HG03521 (cell line): Measurements from ENCODE around the gene TOMM20.
"Not testable (repeated sequence)": the region's sequence is repeated elsewhere in the genome, so short reads cannot be mapped to it uniquely, and the experiment has no call there.

Source experiments
- ATAC-seq: cut with Tn5 transposase; IDR thresholded peaks from one replicate; pipeline ENCODE4 v1.9.1; 2021; ENCODE audit warnings: mild to moderate bottlenecking, moderate library complexity; ENCODE audit not compliant: unreplicated experiment

The TOMM20 gene

DNA sequence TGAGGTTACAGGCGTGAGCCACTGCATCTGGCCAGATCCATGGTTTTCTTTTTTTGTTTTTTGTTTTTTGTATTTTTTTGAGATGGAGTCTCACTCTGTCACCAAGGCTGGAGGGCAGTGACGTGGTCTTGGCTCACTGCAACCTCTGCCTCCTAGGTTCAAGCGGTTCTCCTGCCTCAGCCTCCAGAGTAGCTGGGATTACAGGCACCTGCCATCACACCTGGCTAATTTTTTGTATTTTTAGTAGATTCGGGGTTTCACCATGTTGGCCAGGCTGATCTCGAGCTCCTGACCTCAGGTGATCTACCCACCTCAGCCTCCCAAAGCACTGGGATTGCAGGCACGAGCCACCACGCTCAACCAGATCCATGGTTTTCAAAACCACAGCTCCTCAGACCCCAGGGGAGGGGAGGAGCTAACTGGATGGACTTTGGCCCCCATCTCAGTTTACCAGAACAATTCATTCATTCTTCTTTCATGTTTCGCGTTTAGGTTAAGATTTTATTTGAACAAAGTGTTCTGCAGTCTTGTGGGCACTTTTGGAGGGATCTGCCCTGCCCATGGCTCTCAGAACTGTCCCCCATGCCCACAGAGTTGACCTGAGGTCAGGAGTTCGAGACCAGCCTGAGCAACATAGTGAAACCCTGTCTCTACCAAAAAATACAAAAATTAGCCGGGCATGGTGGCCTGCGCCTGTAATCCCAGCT, 43.1 kb downstream of the TOMM20 start:
- ATAC-seq: not testable (repeated sequence)

DNA sequence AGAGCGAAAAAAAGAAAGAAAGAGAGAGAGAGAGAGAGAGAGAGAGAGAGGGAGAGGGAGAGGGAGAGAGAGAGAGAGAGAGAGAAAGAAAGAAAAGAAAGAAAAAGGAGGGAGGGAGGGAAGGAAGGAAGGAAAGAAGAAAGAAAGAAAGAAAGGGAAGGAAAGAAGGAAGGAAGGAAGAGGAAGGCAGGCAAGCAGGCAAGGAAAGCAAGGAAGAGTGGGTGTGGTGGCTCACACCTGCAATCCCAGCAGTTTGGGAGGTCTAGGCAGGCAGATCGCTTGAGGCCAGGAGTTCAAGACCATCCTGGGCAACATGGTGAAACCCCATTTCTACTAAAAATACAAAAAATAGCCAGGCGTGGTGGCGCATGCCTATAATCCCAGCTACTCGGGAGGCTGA, 47.8 kb downstream of the TOMM20 start:
- not testable (repeated sequence) for ATAC-seq

DNA sequence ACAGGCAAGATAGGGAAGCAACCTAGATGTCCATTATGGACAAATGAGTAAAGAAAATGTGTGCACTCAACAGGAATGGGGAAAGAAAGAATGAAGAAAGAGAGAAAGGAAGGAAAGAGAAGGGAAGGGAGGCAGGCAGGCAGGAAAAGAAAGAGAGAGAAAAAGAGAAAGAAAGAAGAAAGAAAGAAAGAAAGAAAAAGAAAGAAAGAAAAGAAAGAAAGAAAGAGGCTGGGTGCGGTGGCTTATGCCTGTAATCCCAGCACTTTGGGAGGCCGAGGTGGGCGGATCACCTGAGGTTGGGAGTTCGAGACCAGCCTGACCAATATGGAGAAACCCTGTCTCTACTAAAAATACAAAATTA, 48.4 kb downstream of the TOMM20 start:
- not testable (repeated sequence) for ATAC-seq

DNA sequence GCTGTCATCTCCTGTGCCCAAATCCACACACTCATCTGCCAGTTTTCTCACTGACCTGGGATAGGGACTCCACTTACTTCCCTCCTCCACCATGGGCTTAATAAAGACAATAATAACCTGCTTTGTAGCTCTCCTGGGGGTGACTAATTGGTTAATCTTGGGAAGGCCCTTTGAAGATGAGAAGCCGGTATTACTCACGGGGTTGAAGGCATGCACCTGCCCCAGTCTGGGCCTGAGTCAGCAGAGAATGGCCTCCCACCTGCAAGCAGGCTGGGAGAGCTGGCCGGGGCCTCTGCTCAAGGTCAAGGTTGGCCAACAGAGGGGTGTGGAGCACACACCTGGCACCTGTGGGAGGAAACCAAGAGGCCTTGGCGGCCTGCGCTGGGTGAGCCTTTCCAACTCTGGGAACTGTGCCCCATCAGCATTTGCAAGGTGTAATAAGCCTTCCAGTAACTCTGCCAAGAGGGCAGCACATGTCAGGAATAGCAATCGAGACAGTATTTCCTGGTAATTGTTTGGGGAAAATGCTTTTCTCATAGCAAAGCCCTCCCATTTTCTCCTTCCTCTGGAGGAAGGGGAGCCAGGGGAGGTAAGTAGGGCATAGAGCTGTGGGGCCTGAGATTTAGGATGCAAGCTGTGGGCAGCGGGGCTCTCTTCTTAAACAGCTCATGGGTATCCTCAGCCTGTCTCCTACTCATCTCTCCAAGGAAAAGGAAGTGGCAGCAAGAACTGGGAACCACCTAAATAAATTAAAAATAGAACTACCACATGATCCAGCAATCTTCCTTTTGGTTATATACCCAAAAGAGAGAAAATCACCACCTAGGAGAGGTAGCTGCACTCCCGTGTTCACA, 49.0 kb downstream of the TOMM20 start:
- ATAC-seq: no peak

DNA sequence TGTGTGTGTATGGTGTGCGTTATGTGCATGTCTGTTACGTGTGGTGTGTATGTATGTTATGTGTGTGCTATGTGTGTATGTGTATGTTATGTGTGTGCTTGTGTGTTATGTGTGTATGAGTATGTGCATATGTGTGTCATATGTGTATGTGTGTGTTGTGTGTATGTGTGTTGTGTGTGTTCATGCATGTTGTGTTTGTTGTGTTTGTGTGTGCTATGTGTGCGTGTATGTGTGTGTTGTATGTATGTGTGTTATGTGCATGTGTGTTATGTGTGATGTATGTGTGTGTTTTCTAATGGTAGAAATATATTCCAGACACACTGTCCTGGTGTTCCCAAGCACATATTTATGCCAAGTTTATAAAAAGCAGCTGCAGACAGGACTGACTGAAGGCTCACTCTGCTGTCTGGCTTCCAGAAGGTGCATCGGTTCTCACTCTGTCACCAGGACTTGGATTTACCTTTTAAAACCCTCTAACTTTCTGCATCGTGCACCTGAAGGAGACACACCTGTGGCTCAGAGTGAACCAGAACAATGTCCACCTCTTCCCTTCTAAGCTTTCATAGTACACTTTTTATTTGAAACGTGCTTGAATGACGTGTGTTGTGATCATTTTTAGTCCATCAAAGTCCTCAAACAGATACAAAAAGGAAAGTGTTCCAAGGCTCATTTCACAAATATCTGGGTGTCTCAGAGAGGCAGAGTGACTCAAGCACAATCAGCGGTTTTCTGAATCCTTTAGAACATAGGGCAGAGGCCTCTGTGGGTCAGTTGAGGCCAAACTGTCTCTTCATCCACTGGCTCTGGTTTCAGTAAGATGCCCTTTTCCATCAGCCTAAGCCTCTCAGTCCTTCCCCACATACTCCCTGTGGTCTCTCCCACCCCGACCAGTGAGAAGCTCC, 49.9 kb downstream of the TOMM20 start:
- no peak for ATAC-seq

DNA sequence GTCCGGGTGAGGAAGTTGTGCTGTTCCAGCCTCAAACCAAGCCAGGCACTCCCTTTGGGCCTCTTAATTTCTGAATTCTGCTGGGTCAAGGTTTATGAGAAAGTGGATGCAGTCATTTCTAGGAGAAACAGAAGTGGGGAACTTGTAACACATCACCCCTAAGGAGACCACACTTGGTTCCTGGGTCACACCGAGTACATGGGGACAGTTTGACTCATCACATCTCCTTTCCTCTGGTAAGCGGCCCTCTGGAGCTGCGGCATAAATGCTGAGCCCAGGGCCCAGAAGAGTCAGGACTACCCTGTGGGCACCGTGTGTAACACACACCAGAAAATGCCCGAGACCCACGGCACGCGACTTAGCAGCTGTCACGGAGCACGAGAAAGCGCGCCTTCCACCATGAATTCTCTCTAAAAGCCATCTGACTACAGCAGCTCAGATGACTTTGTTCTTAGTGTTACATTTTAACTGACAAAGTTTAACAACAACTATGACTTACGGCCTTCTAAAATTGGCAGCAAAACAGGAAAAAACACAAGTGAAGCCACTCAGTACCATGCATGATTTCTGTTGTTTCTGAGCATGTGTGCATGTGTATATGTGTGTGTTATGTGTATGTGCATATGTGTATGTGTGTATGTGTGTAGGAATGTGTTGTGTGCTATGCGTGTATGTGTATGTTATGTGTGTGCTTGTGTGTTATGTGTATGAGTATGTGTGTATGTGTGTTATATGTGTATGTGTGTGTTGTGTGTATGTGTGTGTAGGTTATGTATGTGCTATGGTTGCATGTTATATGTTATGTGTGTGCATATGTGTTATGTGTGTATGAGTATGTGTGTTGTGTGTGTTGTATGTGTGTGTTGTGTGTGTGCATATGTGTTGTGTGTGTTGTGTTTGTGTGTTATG, 50.8 kb downstream of the TOMM20 start:
- ATAC-seq: peak; percentile 27

DNA sequence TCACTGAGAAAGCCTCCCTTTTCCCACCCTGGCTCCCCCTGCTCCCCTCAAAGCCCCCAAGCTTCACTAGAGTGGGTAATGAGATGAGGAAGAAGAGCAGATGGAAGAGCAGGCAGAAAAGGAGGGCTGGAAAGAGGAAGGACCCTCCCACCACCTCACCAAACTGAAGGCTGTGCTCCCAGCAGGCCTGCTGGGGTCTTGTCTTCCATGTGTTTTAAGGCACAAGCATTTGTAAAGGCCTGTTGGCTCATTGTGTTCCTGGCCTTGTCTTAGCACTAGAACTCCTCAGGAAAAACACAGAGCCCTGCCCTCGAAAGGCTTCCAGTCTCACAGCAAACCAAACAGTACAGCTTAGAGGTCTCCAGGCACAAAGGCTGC, 51.5 kb downstream of the TOMM20 start:
- ATAC-seq: no peak

DNA sequence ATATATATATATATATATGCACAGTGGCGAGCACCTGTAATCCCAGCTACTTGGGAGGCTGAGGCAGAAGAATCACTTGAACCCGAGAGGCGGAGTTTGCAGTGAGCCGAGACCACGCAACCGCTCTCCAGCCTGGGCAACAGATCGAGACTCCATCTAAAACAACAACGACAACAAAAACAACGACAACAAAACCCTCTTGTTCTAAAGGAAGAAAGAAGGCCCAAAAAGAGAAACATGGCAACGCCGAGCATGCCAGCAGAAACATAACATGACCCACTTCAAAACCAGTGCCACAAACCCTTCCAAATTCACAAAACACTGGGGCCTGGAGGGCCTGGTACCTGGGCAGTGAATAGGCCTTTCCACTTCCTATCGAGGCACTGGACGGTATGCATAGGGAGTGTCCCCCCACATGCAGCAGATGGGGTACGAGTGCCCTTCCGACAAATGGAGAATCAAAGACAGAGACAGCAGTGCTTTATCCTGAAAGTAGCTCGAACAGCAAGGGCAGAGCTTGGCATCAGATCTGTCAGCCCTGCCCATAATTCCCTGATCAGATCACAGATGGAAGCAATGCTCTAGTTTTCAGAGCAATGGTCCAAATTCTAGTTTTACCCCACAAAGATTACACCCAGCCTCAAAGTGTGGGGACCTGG, 52.0 kb downstream of the TOMM20 start:
- ATAC-seq: no peak

DNA sequence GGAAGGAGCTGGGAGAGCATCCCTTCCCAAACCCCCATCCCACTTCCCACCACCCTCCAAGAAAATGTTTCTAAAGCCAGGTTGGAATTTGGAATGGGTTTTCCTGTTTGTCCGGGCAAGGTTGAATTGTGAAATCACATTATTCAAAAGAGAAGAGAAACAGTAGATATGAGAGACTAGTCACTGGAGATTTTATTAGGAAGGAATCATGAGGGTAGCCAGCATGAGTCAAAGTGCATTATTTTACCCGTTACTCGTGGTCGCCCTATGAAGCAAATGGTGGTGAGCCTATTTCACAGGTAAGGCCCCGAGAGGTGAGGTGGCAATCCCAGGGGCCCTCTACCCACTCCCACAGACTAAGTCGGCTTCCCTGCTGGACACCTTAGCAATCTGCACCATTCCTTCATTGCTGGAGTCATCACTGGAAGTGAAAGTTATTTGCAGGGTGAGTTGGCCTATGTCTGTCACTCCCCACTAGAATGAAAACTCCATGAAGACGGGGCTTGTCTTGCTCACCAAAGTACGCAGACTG, 52.8 kb downstream of the TOMM20 start:
- no peak for ATAC-seq

DNA sequence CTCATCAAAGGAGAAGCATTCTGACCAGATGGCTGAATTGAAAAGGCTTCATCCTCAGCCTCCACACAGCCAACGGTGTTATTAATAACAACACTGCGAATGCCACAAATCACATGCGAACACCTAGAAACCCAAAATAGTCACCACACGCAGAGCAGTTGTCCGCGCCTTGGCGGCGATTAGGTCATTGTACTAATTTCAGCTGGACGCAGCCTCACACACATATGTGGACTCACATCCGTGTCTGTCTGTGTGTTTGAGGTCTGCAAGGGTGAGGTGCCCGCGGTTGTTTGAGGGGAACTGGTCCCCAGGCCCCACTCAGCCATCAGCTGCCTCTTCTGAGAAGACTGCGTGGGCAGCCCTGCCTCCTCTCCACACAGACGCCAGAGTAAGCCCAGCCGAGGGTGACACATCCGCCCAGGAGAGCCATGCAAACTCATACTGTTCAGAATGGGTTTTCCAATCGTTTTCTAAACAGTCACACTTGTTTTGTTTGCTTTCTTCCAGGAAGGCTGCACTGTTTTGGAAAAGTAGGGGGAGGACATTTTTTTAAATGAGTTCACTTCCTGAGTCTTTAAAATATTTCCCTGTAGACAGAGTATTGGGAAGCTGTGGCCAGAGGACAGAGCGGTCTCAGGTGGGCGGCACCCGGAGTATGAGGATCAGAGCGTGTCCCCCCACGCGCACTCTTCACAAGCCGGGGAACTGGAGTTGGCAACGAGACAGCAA, 53.4 kb downstream of the TOMM20 start:
- peak; percentile 64 for ATAC-seq

DNA sequence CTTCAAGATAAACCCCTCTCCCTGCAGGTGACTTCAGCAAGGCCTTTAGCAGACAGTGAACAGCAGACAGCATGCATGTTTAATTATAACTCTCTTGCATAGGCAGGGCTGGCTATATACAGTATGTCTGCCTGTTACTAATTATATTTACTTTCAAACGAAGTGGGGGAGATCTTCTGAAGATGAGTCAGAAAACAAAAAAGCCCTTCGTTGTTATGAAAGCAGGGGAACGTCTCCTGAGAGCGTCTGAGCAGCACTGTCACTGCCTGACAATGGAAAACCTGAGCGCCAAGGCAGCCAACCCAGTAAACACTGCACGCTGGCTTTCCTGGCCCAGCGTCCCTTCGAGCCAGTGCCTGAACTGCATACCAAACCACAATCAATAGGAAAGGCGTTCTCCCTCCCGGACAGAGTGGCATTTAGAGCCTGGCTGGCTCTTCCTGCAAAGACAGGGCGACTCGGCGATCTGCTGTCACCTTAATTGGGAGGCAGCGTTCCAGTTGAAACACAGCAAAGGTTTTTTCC, 54.1 kb downstream of the TOMM20 start:
- peak; percentile 32 for ATAC-seq

DNA sequence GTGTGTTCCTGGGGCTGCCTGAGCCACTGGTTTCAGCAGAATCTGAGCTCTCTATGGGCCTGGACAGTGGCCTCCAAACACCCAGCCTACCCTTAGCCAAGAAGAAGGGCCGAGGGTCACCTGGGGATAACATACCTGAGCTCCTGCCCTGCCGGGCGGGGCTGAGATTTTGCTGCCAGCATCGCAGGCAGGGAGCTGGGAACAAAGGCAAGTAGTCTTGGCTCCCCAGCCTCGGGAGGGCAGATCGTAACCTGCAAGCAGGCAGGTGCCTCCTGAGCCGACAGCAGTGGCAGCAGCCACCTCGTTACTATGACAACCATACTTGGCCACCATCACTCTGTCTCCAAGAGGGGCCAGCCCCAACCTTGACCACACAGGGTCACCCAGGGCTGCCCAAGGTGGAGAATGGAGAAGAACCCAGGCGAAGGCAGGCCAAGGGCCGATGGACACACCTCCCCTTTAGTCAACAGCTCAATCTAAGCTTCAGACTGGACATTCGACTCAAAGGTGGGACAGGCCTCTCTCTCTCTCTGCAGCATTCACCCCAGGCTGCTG, 54.6 kb downstream of the TOMM20 start:
- peak; percentile 1 for ATAC-seq

DNA sequence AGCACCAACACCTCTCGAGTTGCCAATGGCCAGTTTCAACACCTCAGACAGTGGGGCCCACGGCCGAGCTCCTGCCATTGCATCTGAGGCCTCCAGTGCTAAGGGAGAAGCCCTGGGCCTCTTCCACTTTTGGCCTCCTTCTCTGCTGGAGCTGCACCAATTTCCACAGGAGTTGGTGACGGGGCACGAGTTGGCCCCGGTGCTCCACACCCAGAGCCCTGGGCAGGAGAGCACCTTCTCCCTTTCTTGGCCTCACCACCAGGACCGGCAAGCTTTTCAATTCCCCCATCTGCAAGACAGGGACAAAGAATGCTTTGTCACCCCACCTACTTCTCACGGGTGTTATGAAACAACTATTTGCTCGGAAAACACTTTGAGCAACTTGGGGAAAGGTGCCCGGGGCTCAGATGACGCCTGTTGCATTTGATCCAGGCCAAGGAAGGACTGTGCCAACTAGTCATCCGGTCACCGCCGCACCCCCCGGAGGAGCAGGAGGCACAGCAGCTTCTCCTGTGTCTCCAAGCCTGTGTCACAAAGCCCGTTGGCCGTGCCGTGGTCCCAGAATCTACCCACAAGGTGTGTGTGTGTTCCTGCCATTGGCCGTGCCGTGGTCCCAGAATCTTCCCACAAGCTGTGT, 55.2 kb downstream of the TOMM20 start:
- no peak for ATAC-seq

DNA sequence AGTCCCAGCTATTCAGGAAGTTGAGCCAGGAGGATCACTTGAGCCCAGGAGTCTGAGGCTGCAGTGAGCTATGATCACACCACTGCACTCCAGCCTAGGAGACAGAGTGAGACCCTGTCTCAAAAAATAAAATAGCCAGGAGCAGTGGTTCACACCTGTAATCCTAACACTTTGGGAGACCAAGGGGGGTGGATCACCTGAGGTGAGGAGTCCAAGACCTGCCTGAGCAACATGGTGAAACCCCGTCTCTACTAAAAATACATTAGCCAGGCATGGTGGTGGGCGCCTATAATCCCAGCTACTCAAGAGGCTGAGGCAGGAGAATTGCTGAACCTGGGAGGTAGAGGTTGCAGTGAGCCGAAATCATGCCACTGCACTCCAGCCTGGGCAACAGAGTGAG, 56.1 kb downstream of the TOMM20 start:
- ATAC-seq: not testable (repeated sequence)

DNA sequence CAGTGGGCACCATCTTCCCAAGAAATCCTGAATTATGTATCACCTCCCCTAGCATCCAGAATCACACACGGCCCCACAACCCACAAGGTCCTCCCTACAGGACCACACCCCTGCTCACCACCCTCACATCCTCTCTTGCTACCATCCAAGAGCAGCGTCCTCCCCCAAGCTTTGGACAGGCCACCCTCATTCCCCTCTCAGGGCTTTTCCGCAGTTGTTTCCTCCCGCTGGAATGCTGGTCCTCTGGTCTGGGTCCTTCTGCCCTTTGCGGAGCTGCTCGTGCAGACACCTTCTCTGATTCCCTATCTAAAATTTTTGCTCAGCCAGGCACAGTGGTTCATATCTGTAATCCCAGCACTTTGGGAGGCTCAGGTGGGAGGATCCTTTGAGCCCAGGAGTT, 56.5 kb downstream of the TOMM20 start:
- no peak for ATAC-seq

DNA sequence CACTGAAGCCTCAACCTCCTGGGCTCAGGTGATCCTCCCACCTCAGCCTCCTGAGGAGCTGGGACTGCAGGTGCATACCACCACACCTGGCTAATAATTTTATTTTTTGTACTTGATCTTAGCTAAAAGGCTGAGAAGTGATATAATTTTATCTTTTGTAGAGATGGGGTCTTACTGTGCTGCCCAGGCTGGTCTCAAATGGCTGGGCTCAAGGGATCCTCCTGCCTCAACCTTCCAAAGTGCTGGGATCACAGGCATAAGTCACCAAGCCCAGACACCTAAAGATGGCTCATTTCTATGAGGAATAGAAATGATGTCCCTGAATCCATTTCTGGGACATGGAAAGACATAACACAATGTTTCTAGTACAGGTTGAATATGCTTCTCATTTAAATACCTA, 57.8 kb downstream of the TOMM20 start:
- ATAC-seq: no peak

DNA sequence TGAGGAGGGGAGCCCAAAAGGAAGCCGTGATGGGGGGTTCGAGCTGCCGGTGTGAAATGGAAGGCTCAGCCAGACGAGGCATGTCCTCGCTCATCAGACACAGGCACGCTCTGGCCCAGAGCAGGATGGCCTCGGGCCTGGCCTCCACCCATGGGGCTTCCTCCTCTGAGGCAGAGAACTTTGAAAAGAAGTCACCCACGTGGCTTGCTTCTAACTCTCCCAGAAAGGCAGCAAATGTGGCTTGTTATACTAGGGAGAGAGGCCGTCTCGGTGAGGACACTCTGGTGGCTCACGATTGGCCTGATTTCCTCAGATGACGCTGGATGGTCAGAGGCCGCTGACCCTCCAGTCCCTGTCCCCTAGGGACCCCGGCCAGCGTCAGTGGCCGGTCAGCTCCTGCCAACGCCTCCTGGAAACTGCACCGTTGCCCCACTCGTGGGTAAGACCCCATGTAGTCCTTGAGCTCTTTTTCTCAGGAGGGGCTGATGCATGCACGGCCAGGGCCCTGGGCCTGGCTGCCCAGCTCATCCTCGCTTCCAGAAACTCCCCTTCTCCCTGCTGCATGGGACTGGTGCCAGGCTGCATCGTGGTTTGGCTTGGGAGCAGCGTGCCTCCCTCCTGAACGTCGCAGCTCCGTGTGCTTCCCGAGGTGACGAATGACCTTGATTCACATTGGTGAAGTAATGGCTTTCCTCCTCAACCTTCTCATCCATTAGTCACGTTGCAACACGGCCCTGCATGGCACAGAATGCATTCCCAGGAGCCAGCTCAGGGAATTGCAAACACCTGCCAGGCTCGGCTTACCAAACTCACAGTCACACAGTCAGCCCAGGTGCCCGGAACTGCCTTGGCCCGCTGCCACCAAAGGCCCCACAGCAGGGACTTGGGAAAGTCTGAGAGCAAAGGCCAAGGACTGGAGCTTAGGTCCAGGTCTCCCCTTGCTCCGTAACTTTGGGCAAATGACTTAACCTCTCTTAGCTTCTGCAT, 58.8 kb downstream of the TOMM20 start:
- no peak for ATAC-seq
